Thoracic aorta (tissue), 2 donors: ENCODE measurements around the gene ACCS. TPM values are rescaled to one million over a fixed set of nuclear protein-coding genes. Genes with fewer than 3 reads are reported as not detected.

ENCODE experiments used
- ATAC-seq: fragments of 150-250 bp; one replicate; pipeline ENCODE4 v1.8.0; 2017; ENCODE audit warnings: low read depth; ENCODE audit not compliant: insufficient number of reproducible peaks, low FRiP score
- DNase-seq: peaks from one replicate; pipeline ENCODE4 v3.0.0-alpha.2; 2020; ENCODE audit warnings: low spot score
- H3K27ac ChIP-seq, 2 donors: fragments of 200-600 bp; sonication (generic); 1 replicate in 1 of 2; 2 replicates in 1 of 2; pipeline ENCODE4 v1.5.1; 2016; ENCODE audit warnings: mild to moderate bottlenecking in 2 of 2, moderate library complexity in 2 of 2
- H3K27me3 ChIP-seq: fragments of 200-600 bp; sonication (generic); replicated peaks from 2 replicates; pipeline ENCODE4 v1.6.0; 2016; ENCODE audit warnings: mild to moderate bottlenecking; ENCODE audit not compliant: insufficient read depth
- H3K36me3 ChIP-seq: fragments of 200-600 bp; sonication (generic); one replicate; pipeline ENCODE4 v1.5.1; 2016
- H3K4me1 ChIP-seq, 2 donors: fragments of 200-600 bp; sonication (generic); 1 replicate in 1 of 2; 2 replicates in 1 of 2; pipeline versions ENCODE4 v1.5.1 to v1.6.0; 2016; ENCODE audit warnings: low read depth in 2 of 2, mild to moderate bottlenecking in 1 of 2; ENCODE audit not compliant: control insufficient read depth in 1 of 2
- H3K4me3 ChIP-seq: fragments of 200-600 bp; sonication (generic); 2 replicates; pipeline ENCODE4 v1.5.1; 2016; ENCODE audit warnings: mild to moderate bottlenecking
- H3K9me3 ChIP-seq: fragments of 200-600 bp; sonication (generic); 2 replicates; pipeline ENCODE4 v1.5.1; 2016
- total RNA-seq, 2 donors: library from RNA; depleted of rRNA; stranded (reverse); fragments of >200 nt; gene quantifications; one replicate each; pipeline versions ENCODE4 v1.1.0 to v1.2.3, GENCODE V29; 2016
- TF ChIP-seq, protein P1 (sequence below): fragments of 200-600 bp; sonication (generic); IDR thresholded peaks from one replicate; pipeline ENCODE4 v1.5.1; 2019; ENCODE audit warnings: antibody characterized with exemption

The ACCS gene
- total RNA-seq, 2 donors from 2014 or later = 32.3 to 32.6 TPM

DNA sequence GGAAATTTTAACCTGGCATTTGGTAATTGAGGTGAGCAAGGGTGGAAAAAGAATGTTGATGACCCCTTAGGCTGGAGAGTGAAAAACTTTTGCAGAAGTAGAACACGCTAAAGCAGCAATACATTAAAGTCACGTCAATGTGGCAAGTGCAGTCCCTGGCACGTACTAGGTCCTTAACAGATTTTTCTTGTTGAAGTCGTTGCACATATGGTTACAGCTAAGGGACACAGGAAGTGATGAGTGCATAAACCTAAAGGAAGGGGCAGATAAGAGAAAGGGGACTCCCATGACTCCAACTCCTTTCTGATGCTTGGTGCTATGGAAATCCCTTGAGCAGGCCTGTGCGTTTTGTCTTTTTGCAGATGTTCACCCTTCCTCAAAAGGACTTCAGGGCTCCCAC lies 1.2 kb downstream of the ACCS start:
- Histone ChIP-seq H3K27ac (no peak overlapping the region), H3K4me3 (peak overlapping the region; percentile 95), H3K9me3 (no peaks in the 10 kb centered on the region), H3K4me1 (peaks cover 4 to 14% of the 10 kb centered on the region in 2 donors), H3K27me3 (no peaks in the 10 kb centered on the region), H3K36me3 (peaks cover 7% of the 10 kb centered on the region)
- ATAC-seq (no peak), DNase-seq (no peak)
- TF ChIP-seq, protein P1, sequence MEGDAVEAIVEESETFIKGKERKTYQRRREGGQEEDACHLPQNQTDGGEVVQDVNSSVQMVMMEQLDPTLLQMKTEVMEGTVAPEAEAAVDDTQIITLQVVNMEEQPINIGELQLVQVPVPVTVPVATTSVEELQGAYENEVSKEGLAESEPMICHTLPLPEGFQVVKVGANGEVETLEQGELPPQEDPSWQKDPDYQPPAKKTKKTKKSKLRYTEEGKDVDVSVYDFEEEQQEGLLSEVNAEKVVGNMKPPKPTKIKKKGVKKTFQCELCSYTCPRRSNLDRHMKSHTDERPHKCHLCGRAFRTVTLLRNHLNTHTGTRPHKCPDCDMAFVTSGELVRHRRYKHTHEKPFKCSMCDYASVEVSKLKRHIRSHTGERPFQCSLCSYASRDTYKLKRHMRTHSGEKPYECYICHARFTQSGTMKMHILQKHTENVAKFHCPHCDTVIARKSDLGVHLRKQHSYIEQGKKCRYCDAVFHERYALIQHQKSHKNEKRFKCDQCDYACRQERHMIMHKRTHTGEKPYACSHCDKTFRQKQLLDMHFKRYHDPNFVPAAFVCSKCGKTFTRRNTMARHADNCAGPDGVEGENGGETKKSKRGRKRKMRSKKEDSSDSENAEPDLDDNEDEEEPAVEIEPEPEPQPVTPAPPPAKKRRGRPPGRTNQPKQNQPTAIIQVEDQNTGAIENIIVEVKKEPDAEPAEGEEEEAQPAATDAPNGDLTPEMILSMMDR = no peak

DNA sequence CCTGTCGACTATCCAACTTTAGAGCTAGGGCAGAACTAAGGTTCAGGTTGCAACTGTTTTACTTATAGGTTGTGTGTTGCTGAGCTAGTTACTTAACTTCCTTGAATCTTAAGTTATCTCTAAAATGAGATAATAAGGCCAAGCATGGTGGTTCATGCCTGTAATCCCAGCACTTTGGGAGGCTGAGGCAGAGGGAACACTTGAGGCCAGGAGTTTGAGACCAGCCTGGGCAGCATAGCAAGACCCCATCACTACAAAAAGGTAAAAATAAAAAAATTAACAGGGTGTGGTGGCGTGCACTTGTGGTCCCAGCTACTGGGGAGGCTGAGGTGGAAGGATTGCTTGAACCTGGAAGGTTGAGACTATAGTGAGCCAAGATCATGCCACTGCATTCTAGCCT lies 2.1 kb downstream of the ACCS start:
- Histone ChIP-seq H3K36me3 (peaks cover 7% of the 10 kb centered on the region), H3K4me3 (no peak overlapping the region), H3K27me3 (no peaks in the 10 kb centered on the region), H3K27ac (no peak overlapping the region), H3K9me3 (no peaks in the 10 kb centered on the region), H3K4me1 (peaks cover 4 to 14% of the 10 kb centered on the region in 2 donors)
- TF ChIP-seq, protein P1 = no peak
- ATAC-seq (no peak), DNase-seq (no peak)

DNA sequence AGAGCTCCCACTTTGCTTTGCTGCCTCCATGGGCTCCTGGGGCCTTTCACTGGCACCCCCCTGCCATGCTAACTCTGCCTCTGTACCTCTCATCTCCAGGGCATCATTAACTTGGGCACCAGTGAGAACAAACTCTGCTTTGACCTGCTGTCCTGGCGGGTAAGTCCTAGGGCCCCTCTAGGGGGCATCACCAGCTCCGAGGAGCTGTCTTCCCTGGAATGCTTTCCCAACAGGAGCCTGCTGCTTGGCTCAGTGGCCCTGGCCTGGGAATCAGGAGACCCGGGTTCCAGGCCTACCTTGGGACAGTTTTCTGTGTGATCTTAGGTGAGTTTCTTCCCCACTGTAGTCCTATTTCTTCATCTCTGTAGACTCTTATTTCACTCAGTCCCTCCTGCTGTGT lies 5.1 kb downstream of the ACCS start:
- TF ChIP-seq, protein P1 = no peak
- ATAC-seq (no peak), DNase-seq (no peak)
- Histone ChIP-seq H3K9me3 (no peaks in the 10 kb centered on the region), H3K4me1 (peaks cover 4 to 8% of the 10 kb centered on the region in 2 donors), H3K27ac (no peak overlapping the region), H3K36me3 (peaks cover 14% of the 10 kb centered on the region), H3K4me3 (no peak overlapping the region), H3K27me3 (no peaks in the 10 kb centered on the region)

DNA sequence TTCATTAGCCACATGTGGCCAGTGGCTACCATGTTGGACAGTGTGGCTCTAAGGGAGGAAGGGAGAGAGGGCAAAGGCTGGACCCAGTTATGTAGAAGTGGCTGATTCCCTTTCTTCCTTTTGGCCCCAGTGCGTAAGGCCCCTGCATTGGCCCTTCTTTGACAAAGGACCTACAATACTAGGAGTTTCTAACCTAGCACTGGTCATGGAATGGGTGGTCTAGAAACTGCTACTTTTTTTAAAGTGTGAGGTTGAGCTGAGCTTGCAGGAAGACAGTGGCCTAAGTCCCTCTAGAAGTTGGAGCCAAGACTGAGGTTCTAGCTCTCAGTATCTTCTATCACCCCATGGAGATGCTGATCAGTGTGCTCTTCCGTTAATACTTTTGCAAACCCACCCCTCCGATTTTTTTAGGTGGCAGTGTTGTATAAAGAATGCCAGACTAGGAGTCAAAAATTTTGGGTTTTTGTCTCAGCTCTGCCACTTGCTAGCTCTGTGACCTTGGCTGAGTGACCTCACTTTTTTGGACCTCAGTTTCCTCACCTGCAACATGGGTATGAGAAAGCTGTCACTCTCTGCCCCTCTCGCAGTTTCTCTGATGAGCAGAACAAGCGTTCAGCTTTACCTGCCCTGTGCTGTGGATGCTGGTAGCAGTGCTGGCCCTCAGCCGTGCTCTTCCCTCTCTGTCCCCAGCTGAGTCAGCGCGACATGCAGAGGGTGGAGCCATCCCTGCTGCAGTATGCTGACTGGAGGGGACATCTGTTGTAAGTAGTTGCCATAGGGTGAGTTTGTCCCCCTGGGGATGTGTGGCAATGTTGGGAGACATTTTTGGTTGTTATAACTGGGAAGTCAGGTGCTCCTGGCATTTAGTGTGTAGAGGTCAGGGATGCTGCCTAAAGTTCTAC lies 6.9 kb downstream of the ACCS start:
- TF ChIP-seq, protein P1 = no peak
- H3K36me3 ChIP-seq = peaks cover 14% of the 10 kb centered on the region
- H3K4me1 ChIP-seq = no peaks in the 10 kb centered on the region
- H3K27ac ChIP-seq = no peak overlapping the region
- H3K4me3 ChIP-seq = no peak overlapping the region
- H3K27me3 ChIP-seq = no peaks in the 10 kb centered on the region
- ATAC-seq (no peak), DNase-seq (no peak)
- H3K9me3 ChIP-seq = no peaks in the 10 kb centered on the region

DNA sequence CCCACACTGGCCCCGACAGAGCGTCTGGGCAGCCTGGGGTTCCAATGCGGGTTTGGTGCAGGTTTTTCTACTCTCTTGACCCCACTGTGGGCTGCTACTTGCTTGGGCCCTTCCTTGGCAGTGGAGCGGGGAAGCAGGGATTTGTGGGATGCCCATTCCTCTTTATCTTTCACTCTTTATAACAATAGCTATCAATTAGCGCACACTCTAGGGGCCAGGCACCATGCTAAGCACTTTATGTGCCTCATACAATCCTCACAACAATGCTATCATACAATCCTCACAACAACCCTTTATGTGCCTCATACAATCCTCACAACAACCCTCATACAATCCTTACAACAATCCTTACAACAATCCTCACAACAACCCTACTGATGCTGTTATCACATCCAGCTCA lies 12.7 kb downstream of the ACCS start:
- ATAC-seq (no peak), DNase-seq (no peak)
- H3K9me3 ChIP-seq = no peaks in the 10 kb centered on the region
- H3K4me1 ChIP-seq = no peaks in the 10 kb centered on the region
- no peak overlapping the region for H3K27ac ChIP-seq
- TF ChIP-seq, protein P1 = no peak
- no peak overlapping the region for H3K4me3 ChIP-seq
- peaks cover 9% of the 10 kb centered on the region for H3K36me3 ChIP-seq
- H3K27me3 ChIP-seq = no peaks in the 10 kb centered on the region
